Hematopoietic multipotent progenitor cell treated with erythropoietin and hydrocortisone succinate and interleukin-3 and kit ligand, for 6 days (in vitro differentiated cells): ENCODE data around the gene SOX12.
"Not testable (repeated sequence)": the region's sequence is repeated elsewhere in the genome, so short reads cannot be mapped to it uniquely, and the experiment has no call there.

ENCODE experiments used
- DNase-seq: peaks from one replicate; pipeline ENCODE4 v3.0.0-alpha.2; 2015

SOX12 gene

GRCh38 chr20:364905-365794, 39.8 kb downstream of the SOX12 start:
- peak; percentile 71 for DNase-seq

DNA sequence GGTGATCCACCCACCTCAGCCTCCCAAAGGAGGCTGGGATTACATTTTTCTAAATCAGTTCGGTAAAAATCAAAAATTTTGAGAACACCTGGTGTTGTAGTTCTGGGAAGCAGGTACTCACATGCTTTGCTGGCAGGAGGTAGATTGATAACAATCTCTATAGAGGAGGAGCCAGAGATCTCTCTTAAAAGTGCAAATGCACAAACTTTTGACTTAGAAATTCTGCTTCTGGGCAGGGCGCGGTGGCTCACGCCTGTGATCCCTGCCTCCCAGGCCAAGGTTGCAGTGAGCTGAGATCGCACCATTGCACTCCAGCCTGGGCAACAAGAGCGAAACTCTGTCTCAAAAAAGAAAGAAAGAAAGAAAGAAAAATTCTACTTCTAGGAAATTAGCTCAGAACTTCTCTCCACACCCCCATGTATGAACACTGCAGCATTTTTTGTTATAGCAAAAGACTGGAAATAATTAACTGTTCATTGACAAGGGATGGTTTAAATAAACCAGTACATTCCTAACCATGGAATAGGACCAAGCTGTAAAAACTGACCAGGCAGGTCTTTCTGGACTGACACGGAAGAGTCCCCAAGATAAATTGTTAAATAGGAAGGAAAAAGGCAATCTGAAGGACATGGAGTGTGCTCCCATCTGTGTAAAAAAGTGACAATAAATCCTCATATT, 40.8 kb downstream of the SOX12 start:
- DNase-seq, result no peak

- no peak for DNase-seq
Measured at GRCh38 chr20:366719-367485, 41.5 kb downstream of the SOX12 start.

DNA sequence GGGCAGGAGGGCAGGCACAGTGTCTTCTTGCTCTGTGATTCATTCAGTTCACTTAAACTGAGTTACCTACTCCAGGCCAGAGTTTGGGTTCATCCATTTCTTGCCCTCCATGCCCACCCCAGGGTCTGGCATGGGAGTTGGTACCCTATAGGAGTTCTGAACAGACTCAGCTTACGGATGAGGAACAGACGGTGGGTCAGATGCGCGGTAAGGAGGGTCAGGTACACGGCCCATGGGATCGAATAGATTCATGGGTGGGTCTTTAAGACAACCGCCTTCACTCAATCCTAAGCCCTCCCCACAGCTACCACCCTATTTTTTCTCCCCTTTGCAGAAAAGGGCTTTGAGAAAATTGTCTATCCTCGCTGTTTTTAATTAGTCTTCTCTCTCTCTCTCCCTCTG, 42.1 kb downstream of the SOX12 start:
- DNase-seq, result no peak

GRCh38 chr20:368915-369314, 43.6 kb downstream of the SOX12 start:
- no peak for DNase-seq

DNA sequence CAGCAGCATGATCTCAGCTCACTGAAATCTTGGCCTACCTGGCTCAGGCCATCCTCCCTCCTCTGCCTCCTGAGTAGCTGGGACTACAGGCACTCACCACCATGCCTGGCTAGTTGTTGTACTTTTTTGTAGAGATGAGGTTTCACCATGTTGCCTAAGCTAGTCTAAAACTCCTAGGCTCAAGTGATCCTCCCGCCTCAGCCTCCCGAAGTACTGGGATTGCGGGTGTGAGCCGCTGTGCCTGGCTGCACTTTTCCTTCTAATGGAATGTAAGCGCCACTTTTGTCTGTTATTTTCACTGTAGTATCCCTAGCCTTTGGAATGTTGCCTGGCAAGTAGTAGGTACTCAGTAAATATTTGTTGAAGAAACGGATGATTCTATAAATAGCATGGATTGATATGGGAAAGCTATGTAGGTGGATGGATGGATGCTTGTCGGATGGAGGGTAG, 44.8 kb downstream of the SOX12 start:
- no peak for DNase-seq

GRCh38 chr20:370977-371754, 45.8 kb downstream of the SOX12 start:
- DNase-seq, result no peak

- peak; percentile 71 for DNase-seq
Measured at GRCh38 chr20:371755-372542, 46.6 kb downstream of the SOX12 start.

GRCh38 chr20:372543-373082, 47.3 kb downstream of the SOX12 start:
- peak; percentile 20 for DNase-seq

GRCh38 chr20:373171-373890, 48.0 kb downstream of the SOX12 start:
- peak; percentile 51 for DNase-seq

DNA sequence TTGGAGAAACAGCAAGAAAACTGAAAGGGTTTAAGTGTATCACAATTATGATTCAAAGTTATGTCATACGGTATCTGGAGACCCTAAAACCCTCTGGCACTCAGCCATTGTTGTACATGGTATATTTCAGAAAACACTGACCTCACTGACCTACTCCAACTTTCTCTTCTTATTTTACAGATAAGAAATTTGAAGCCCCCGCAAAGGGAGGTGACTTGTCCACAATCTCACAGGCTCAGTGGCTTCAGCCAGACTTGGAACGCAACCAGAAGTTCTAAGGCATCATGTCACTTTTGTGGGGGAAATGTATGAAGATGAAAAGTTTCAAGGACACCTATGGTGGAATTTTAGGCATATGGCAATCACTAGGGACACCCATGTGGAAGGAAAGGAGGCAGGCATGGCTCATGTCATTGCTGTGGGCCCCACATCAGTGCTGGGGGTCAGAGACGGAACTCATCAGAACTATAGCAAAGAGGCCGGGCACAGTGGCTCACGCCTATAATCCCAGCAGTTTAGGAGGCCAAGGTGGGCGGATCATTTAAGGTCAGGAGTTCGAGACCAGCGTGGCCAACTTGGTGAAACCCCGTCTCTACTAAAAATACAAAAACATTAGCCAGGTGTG, 50.0 kb downstream of the SOX12 start:
- DNase-seq, result peak; percentile 27

GRCh38 chr20:376089-376488, 50.7 kb downstream of the SOX12 start:
- no peak for DNase-seq

- DNase-seq, result no peak
Measured at GRCh38 chr20:376750-377149, 51.4 kb downstream of the SOX12 start.

GRCh38 chr20:377578-377977, 52.2 kb downstream of the SOX12 start:
- DNase-seq, result not testable (repeated sequence)

GRCh38 chr20:378961-379336, 53.6 kb downstream of the SOX12 start:
- DNase-seq, result no peak
